ENCODE measurements around the gene ZFC3H1. TPM values are rescaled to one million over a fixed set of nuclear protein-coding genes. Genes with fewer than 3 reads are reported as not detected.

Gene ZFC3H1
- total and polyA plus RNA-seq, 9 of the 15 experiments (the other 6 are each of a cell fraction or from before 2014, with no cell fraction given), result 14.8 to 80.5 (median 22.1) TPM

DNA sequence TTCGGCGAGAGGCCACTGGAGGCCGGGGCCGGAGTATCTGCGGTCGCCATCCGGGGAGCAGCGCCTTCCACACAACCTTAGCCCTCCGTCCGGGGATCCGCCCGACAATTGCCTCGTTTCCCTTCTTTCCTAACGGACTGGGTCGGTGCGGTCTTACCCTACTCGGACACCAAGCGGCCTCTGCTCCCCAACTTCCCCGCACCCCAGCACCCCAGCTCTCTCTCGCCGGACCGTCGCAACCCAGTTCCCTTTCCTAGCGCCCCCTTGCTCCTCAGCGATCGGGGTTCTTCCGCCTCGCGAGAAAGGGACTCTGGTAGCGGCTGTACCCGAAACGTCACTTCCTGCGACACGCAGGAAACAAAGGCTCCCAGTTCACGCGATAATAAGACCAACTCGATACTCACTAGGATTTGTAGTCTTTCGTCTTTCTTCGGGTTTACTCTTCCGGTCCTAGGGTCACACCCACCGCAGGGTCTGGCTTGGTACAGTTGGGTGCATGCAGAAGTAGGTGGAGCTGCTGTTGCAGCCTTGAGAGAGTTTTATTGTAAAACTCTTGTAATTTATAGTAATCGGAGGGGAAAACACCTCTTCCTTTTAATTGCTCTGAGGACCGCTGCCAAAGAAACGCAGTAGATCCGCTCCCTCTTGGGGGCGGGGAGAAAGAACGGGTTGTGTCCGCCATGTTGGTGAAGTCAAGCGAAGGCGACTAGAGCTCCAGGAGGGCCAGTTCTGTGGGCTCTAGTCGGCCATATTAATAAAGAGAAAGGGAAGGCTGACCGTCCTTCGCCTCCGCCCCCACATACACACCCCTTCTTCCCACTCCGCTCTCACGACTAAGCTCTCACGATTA lies at the start of gene ZFC3H1, which contains the start of gene THAP2 (continued):
- TF ChIP-seq, protein P1, sequence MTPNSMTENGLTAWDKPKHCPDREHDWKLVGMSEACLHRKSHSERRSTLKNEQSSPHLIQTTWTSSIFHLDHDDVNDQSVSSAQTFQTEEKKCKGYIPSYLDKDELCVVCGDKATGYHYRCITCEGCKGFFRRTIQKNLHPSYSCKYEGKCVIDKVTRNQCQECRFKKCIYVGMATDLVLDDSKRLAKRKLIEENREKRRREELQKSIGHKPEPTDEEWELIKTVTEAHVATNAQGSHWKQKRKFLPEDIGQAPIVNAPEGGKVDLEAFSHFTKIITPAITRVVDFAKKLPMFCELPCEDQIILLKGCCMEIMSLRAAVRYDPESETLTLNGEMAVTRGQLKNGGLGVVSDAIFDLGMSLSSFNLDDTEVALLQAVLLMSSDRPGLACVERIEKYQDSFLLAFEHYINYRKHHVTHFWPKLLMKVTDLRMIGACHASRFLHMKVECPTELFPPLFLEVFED (CRISPR knock-in tag; conservative IDR thresholded peaks at IDR 0.05), result no peak
- peak; percentile 4 to 66; a peak in 2 of 4 replicates for TF ChIP-seq MAZ (CRISPR knock-in tag; conservative IDR thresholded peaks at IDR 0.05 in 1 of 2, IDR thresholded peaks at IDR 0.05 in 1 of 2)
- peak; percentile 16; the same call in 1 of the 2 replicates for TF ChIP-seq MYC (IDR thresholded peaks at IDR 0.05; ENCODE audit: low read depth, low read length)
- TF ChIP-seq MYC (CRISPR knock-in tag; IDR thresholded peaks at IDR 0.05; ENCODE audit: borderline replicate concordance, low read depth), result no peak; the same call in 1 of the 2 replicates
- TF ChIP-seq, protein P2, sequence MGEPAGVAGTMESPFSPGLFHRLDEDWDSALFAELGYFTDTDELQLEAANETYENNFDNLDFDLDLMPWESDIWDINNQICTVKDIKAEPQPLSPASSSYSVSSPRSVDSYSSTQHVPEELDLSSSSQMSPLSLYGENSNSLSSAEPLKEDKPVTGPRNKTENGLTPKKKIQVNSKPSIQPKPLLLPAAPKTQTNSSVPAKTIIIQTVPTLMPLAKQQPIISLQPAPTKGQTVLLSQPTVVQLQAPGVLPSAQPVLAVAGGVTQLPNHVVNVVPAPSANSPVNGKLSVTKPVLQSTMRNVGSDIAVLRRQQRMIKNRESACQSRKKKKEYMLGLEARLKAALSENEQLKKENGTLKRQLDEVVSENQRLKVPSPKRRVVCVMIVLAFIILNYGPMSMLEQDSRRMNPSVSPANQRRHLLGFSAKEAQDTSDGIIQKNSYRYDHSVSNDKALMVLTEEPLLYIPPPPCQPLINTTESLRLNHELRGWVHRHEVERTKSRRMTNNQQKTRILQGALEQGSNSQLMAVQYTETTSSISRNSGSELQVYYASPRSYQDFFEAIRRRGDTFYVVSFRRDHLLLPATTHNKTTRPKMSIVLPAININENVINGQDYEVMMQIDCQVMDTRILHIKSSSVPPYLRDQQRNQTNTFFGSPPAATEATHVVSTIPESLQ (CRISPR knock-in tag; IDR thresholded peaks at IDR 0.05), result 0 out of 2 replicates have a peak, but pooled peaks have one; percentile 45
- TF ChIP-seq, protein P3, sequence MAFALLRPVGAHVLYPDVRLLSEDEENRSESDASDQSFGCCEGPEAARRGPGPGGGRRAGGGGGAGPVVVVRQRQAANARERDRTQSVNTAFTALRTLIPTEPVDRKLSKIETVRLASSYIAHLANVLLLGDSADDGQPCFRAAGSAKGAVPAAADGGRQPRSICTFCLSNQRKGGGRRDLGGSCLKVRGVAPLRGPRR (CRISPR knock-in tag; IDR thresholded peaks at IDR 0.05), result no peak
- TF ChIP-seq ZNF263 (CRISPR knock-in tag; IDR thresholded peaks at IDR 0.05; ENCODE audit: borderline replicate concordance), result no peak
- TF ChIP-seq MCM3 (IDR thresholded peaks at IDR 0.05), result no peak
- TF ChIP-seq, protein P4, sequence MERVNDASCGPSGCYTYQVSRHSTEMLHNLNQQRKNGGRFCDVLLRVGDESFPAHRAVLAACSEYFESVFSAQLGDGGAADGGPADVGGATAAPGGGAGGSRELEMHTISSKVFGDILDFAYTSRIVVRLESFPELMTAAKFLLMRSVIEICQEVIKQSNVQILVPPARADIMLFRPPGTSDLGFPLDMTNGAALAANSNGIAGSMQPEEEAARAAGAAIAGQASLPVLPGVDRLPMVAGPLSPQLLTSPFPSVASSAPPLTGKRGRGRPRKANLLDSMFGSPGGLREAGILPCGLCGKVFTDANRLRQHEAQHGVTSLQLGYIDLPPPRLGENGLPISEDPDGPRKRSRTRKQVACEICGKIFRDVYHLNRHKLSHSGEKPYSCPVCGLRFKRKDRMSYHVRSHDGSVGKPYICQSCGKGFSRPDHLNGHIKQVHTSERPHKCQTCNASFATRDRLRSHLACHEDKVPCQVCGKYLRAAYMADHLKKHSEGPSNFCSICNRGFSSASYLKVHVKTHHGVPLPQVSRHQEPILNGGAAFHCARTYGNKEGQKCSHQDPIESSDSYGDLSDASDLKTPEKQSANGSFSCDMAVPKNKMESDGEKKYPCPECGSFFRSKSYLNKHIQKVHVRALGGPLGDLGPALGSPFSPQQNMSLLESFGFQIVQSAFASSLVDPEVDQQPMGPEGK (CRISPR knock-in tag; IDR thresholded peaks at IDR 0.05; ENCODE audit: borderline replicate concordance), result no peak
- TF ChIP-seq ESRRA (IDR thresholded peaks at IDR 0.05; ENCODE audit: borderline replicate concordance, low read depth), result no peak
- TF ChIP-seq, protein P5, sequence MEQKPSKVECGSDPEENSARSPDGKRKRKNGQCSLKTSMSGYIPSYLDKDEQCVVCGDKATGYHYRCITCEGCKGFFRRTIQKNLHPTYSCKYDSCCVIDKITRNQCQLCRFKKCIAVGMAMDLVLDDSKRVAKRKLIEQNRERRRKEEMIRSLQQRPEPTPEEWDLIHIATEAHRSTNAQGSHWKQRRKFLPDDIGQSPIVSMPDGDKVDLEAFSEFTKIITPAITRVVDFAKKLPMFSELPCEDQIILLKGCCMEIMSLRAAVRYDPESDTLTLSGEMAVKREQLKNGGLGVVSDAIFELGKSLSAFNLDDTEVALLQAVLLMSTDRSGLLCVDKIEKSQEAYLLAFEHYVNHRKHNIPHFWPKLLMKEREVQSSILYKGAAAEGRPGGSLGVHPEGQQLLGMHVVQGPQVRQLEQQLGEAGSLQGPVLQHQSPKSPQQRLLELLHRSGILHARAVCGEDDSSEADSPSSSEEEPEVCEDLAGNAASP (IDR thresholded peaks at IDR 0.05), result no peak
- TF ChIP-seq NR2C1 (IDR thresholded peaks at IDR 0.05), result peak; percentile 90
- peak; percentile 91 for TF ChIP-seq NR2C1 (tag; IDR thresholded peaks at IDR 0.05)
- no peak for TF ChIP-seq ZNF184 (CRISPR knock-in tag; IDR thresholded peaks at IDR 0.05)
- TF ChIP-seq SUPT5H (IDR thresholded peaks at IDR 0.05), result peak; percentile 94
- TF ChIP-seq SP2 (IDR thresholded peaks at IDR 0.05; ENCODE audit: extremely low read depth, low read depth, low read length, poor library complexity, severe bottlenecking), result no peak
- TF ChIP-seq HCFC1 (IDR thresholded peaks at IDR 0.05; ENCODE audit: low read depth, low read length), result peak; percentile 84
- no peak for TF ChIP-seq KLF1 (tag; IDR thresholded peaks at IDR 0.05)

Measured in K562 (cell line).